ENCODE results near the gene ABLIM2. TPM values are rescaled to one million over a fixed set of nuclear protein-coding genes. Genes with fewer than 3 reads are reported as not detected.

Gene ABLIM2
- total RNA-seq, 3 donors from 2014 or later (not counting 1 experiment from before 2014, with no cell fraction given) = 0.71 to 2.8 (median 1.3) TPM

DNA sequence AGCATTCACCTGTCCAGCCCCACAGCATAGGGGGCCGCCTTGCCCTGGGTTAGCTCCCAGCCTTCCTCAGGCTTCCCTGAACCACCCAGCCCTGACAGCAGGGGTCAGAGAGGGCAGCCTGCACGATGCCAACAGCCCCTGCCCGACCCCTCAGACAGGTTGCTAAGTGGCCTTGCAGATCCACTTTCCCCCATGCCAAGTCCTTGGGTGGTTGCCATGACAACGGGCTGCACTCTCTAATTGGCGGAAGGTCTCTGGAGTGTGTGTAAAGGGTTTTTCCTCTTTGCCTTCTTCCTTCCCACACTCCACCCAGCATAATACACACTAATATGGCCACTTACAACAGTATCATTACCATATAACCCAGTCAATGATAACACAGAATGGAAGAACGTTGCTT, 119.3 kb downstream of the ABLIM2 start:
- TF ChIP-seq, protein P1, sequence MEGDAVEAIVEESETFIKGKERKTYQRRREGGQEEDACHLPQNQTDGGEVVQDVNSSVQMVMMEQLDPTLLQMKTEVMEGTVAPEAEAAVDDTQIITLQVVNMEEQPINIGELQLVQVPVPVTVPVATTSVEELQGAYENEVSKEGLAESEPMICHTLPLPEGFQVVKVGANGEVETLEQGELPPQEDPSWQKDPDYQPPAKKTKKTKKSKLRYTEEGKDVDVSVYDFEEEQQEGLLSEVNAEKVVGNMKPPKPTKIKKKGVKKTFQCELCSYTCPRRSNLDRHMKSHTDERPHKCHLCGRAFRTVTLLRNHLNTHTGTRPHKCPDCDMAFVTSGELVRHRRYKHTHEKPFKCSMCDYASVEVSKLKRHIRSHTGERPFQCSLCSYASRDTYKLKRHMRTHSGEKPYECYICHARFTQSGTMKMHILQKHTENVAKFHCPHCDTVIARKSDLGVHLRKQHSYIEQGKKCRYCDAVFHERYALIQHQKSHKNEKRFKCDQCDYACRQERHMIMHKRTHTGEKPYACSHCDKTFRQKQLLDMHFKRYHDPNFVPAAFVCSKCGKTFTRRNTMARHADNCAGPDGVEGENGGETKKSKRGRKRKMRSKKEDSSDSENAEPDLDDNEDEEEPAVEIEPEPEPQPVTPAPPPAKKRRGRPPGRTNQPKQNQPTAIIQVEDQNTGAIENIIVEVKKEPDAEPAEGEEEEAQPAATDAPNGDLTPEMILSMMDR (IDR thresholded peaks at IDR 0.05) = no peak
- H3K27me3 Mint-ChIP-seq (ENCODE audit: low read depth in 2 of 2) = peaks cover 27 to 49% of the 10 kb centered on the region in 2 donors
- ATAC-seq (no peak), DNase-seq (no peak)
- Histone ChIP-seq H3K4me3 (ENCODE audit: low read length) (no peak overlapping the region), H3K27me3 (ENCODE audit: control insufficient read depth, insufficient read depth, low read length) (no peaks in the 10 kb centered on the region), H3K36me3 (ENCODE audit: control insufficient read depth, insufficient read depth, low read length) (no peaks in the 10 kb centered on the region), H3K27ac (ENCODE audit: low read length) (no peak overlapping the region), H3K9me3 (ENCODE audit: control insufficient read depth, insufficient read depth, low read length) (no peaks in the 10 kb centered on the region), H3K4me1 (ENCODE audit: control insufficient read depth, insufficient read depth, low read length) (peaks cover 14% of the 10 kb centered on the region)
- H3K27ac Mint-ChIP-seq = no peak overlapping the region
- intact Hi-C loops (cut with micrococcal nuclease) = no loop called here
- H3K36me3 Mint-ChIP-seq = no peaks in the 10 kb centered on the region
- H3K9me3 Mint-ChIP-seq = no peaks in the 10 kb centered on the region
- no peak overlapping the region for H3K4me3 Mint-ChIP-seq
- peaks cover 11 to 12% of the 10 kb centered on the region in 2 donors for H3K4me1 Mint-ChIP-seq
- WGBS (ENCODE audit: insufficient coverage) = 28% methylated on average over 3 of the region's 6 CpGs

DNA sequence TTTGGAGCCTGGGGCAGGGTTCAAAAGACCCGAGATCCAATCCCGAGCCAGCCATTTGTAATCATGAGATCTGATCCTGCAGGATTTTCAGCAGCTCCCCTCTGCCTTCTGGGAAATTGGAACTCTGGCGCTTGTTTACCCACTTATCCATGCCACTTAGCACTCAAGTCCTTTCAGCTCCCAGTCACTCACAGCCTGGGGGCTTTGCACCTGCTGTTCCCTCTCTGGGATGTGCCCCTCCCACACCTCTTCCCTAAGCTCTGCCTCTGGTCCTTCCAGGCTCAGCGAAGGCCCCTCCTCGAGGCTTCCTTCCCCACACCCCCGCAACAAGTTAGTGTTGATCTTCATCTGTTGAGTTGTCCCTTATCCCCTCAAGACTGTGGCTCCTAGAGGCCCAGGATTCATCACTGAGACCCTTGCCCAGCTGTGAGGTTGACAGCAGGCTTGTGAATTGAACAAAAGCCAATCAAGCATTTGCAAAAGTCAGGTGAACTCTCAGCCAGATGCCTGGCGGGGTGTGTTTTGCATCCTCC, 119.8 kb downstream of the ABLIM2 start:
- Mint-ChIP-seq H3K36me3 (no peaks in the 10 kb centered on the region), H3K27ac (no peak overlapping the region), H3K4me1 (peaks cover 11 to 12% of the 10 kb centered on the region in 2 donors), H3K27me3 (ENCODE audit: low read depth in 2 of 2) (peaks cover 27 to 49% of the 10 kb centered on the region in 2 donors), H3K9me3 (no peaks in the 10 kb centered on the region), H3K4me3 (no peak overlapping the region)
- TF ChIP-seq, protein P1 (IDR thresholded peaks at IDR 0.05) = no peak
- DNase-seq (no peak), ATAC-seq (no peak)
- intact Hi-C loops (cut with micrococcal nuclease) = no loop called here
- H3K9me3 ChIP-seq (ENCODE audit: control insufficient read depth, insufficient read depth, low read length) = no peaks in the 10 kb centered on the region
- no peaks in the 10 kb centered on the region for H3K36me3 ChIP-seq (ENCODE audit: control insufficient read depth, insufficient read depth, low read length)
- WGBS (ENCODE audit: insufficient coverage) = 63% methylated on average over 7 of the region's 7 CpGs
- H3K27ac ChIP-seq (ENCODE audit: low read length) = no peak overlapping the region
- H3K4me3 ChIP-seq (ENCODE audit: low read length) = no peak overlapping the region
- H3K27me3 ChIP-seq (ENCODE audit: control insufficient read depth, insufficient read depth, low read length) = peaks cover 2% of the 10 kb centered on the region
- H3K4me1 ChIP-seq (ENCODE audit: control insufficient read depth, insufficient read depth, low read length) = peaks cover 14% of the 10 kb centered on the region

DNA sequence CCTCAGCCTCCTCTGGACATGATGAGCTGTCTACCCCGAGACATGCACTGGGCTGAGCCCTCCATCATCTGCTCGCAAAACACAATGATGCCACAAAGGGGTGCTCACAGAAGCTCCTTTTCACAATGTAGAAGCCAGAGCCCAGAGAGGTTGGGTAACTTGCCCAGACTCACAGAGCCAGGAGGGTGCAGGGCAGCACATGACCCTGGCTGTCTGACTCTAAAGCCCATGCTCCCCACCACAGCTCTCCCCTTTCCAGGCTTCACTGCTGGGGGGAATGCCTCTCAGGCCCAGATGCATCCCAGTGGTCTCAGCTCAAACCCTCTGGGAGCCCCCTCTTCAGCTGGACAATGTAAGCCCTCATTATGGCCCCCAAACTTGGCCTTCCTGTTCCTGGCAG, 120.5 kb downstream of the ABLIM2 start:
- peaks cover 2% of the 10 kb centered on the region for H3K27me3 ChIP-seq (ENCODE audit: control insufficient read depth, insufficient read depth, low read length)
- WGBS (ENCODE audit: insufficient coverage) = 84% methylated on average over 2 of the region's 2 CpGs
- TF ChIP-seq, protein P1 (IDR thresholded peaks at IDR 0.05) = no peak
- DNase-seq = no peak
- Mint-ChIP-seq H3K27ac (no peak overlapping the region), H3K4me3 (no peak overlapping the region), H3K4me1 (peaks cover 11 to 12% of the 10 kb centered on the region in 2 donors), H3K36me3 (no peaks in the 10 kb centered on the region), H3K27me3 (ENCODE audit: low read depth in 2 of 2) (peaks cover 27 to 44% of the 10 kb centered on the region in 2 donors), H3K9me3 (no peaks in the 10 kb centered on the region)
- no peaks in the 10 kb centered on the region for H3K9me3 ChIP-seq (ENCODE audit: control insufficient read depth, insufficient read depth, low read length)
- H3K4me3 ChIP-seq (ENCODE audit: low read length) = no peak overlapping the region
- no peak overlapping the region for H3K27ac ChIP-seq (ENCODE audit: low read length)
- no peak for ATAC-seq
- intact Hi-C loops (cut with micrococcal nuclease) = no loop called here
- no peaks in the 10 kb centered on the region for H3K36me3 ChIP-seq (ENCODE audit: control insufficient read depth, insufficient read depth, low read length)
- peaks cover 14% of the 10 kb centered on the region for H3K4me1 ChIP-seq (ENCODE audit: control insufficient read depth, insufficient read depth, low read length)
